B cell (primary cell): ENCODE data around the gene GPR3.

Experiments used
- CTCF ChIP-seq: fragments of 200-600 bp; IDR thresholded peaks from one replicate; pipeline ENCODE4 v1.8.0; 2022; ENCODE audit warnings: antibody characterized with exemption, mild to moderate bottlenecking
- EZH2 ChIP-seq: IDR thresholded peaks from 2 replicates; pipeline ENCODE4 v1.6.1; 2012; ENCODE audit warnings: borderline replicate concordance, low read depth, mild to moderate bottlenecking, moderate library complexity, low read length; ENCODE audit not compliant: insufficient read depth, poor library complexity, severe bottlenecking

- TF ChIP-seq CTCF, result no peak
- no peak for TF ChIP-seq EZH2
Observed at GRCh38 chr1:27423709-27424108, 31.3 kb downstream of the GPR3 start.
